GM23248 (cell line): ENCODE measurements around the gene WNT7B. TPM values are rescaled to one million over a fixed set of nuclear protein-coding genes. Genes with fewer than 3 reads are reported as not detected.

Experiments
- DNase-seq: peaks from one replicate; pipeline ENCODE4 v3.0.0-alpha.2; 2015
- H2AFZ ChIP-seq: fragments of 200-600 bp; sonication (generic); 2 replicates; pipeline ENCODE4 v1.6.1; 2016; ENCODE audit warnings: antibody characterized with exemption
- H3F3A ChIP-seq: fragments of 200-600 bp; sonication (generic); 2 replicates; pipeline ENCODE4 v1.6.1; 2016; ENCODE audit warnings: mild to moderate bottlenecking, antibody characterized with exemption, mixed run types; ENCODE audit not compliant: insufficient read depth
- H3K27ac ChIP-seq: fragments of 200-600 bp; sonication (generic); 2 replicates; pipeline ENCODE4 v1.5.1; 2016; ENCODE audit warnings: mild to moderate bottlenecking
- H3K27me3 ChIP-seq: fragments of 200-600 bp; sonication (generic); replicated peaks from 2 replicates; pipeline ENCODE4 v1.6.1; 2016; ENCODE audit warnings: mild to moderate bottlenecking; ENCODE audit not compliant: insufficient read depth
- H3K36me3 ChIP-seq: fragments of 200-600 bp; sonication (generic); 2 replicates; pipeline ENCODE4 v1.6.1; 2016; ENCODE audit warnings: low read depth, mild to moderate bottlenecking
- H3K4me1 ChIP-seq: fragments of 200-600 bp; sonication (generic); 2 replicates; pipeline ENCODE4 v1.6.1; 2016; ENCODE audit warnings: mild to moderate bottlenecking; ENCODE audit not compliant: insufficient read depth
- H3K4me2 ChIP-seq: fragments of 200-600 bp; sonication (generic); one replicate; pipeline ENCODE4 v1.6.1; 2016; ENCODE audit warnings: mild to moderate bottlenecking; ENCODE audit not compliant: unreplicated experiment
- H3K4me3 ChIP-seq: fragments of 200-600 bp; sonication (generic); 2 replicates; pipeline ENCODE4 v1.5.1; 2016; ENCODE audit warnings: mild to moderate bottlenecking
- H3K79me2 ChIP-seq: fragments of 200-600 bp; sonication (generic); 2 replicates; pipeline ENCODE4 v1.6.1; 2016; ENCODE audit warnings: mild to moderate bottlenecking; ENCODE audit not compliant: insufficient read depth
- H3K9ac ChIP-seq: fragments of 200-600 bp; sonication (generic); 2 replicates; pipeline ENCODE4 v1.6.1; 2016; ENCODE audit warnings: mild to moderate bottlenecking
- H3K9me2 ChIP-seq: fragments of 200-600 bp; sonication (generic); 2 replicates; pipeline ENCODE4 v1.6.1; 2016; ENCODE audit warnings: mixed run types, mild to moderate bottlenecking, moderate library complexity; ENCODE audit not compliant: insufficient read depth
- H3K9me3 ChIP-seq: fragments of 200-600 bp; sonication (generic); one replicate; pipeline ENCODE4 v1.6.1; 2017; ENCODE audit warnings: low read depth
- H4K20me1 ChIP-seq: fragments of 200-600 bp; sonication (generic); 2 replicates; pipeline ENCODE4 v1.6.0; 2016; ENCODE audit not compliant: insufficient read depth
- EZH2 ChIP-seq: fragments of 200-600 bp; sonication (generic); IDR thresholded peaks from 2 replicates; pipeline ENCODE4 v1.6.1; 2018; ENCODE audit warnings: antibody characterized with exemption, mild to moderate bottlenecking; ENCODE audit not compliant: insufficient read depth, poor library complexity, severe bottlenecking
- EZH2phosphoT487 ChIP-seq: fragments of 200-600 bp; sonication (generic); IDR thresholded peaks from 2 replicates; pipeline ENCODE4 v1.6.1; 2018; ENCODE audit warnings: antibody characterized with exemption, moderate library complexity, mild to moderate bottlenecking, low read depth; ENCODE audit not compliant: insufficient read depth
- WGBS, 2 experiments: methylation state at CpG; one replicate each; pipeline ENCODE4 v1.1.6; 2015 to 2017; ENCODE audit warnings: low lambda C conversion rate in 2 of 2, low coverage in 1 of 2; ENCODE audit errors: missing lambda C conversion rate in 2 of 2; 5-methylcytosine and 5-hydroxymethylcytosine counted together
- in situ Hi-C: fragments of 300-500 bp; cut with MboI; formaldehyde crosslinking; loops from 2 replicates; pipeline ENCODE4 v1.15.0; 2020
- polyA plus RNA-seq: library from polyadenylated mRNA; unstranded; fragments of >200 nt; fragmentation: Nextera tagmentation; extraction: Ambion mirVana; gene quantifications from 2 replicates; pipeline ENCODE4 v1.2.1, GENCODE V29; 2016
- total RNA-seq: library from RNA; depleted of rRNA; stranded (reverse); fragments of >200 nt; shearing (Covaris generic); gene quantifications from 2 replicates; pipeline ENCODE4 v1.2.3, GENCODE V29; 2014

WNT7B gene
- total and polyA plus RNA-seq, 2 experiments from 2014 or later = not detected

GRCh38 chr22:45911601-45912271, 65.2 kb downstream of the WNT7B start:
- H4K20me1 ChIP-seq = no peaks in the 10 kb centered on the region
- in situ Hi-C loops = no loop called here
- no peak overlapping the region for H2AFZ ChIP-seq
- H3K36me3 ChIP-seq = no peaks in the 10 kb centered on the region
- H3K27me3 ChIP-seq = no peaks in the 10 kb centered on the region
- peak overlapping the region; percentile 9 for H3K4me2 ChIP-seq
- no peaks in the 10 kb centered on the region for H3K79me2 ChIP-seq
- no peaks in the 10 kb centered on the region for H3F3A ChIP-seq
- no peak overlapping the region for H3K4me3 ChIP-seq
- 33 to 35% methylated on average over 27 of the region's 27 CpGs for WGBS, 2 experiments
- no peak overlapping the region for H3K27ac ChIP-seq
- TF ChIP-seq EZH2phosphoT487 (no peak), EZH2 (no peak)
- H3K9me3 ChIP-seq = no peaks in the 10 kb centered on the region
- DNase-seq = peak; percentile 87
- H3K9ac ChIP-seq = no peak overlapping the region
- no peaks in the 10 kb centered on the region for H3K9me2 ChIP-seq
- 0 out of 2 replicates have a peak, but pooled peaks cover 9% of the 10 kb centered on the region for H3K4me1 ChIP-seq

- Histone ChIP-seq H3K9me3 (no peaks in the 10 kb centered on the region), H3K9me2 (no peaks in the 10 kb centered on the region), H3K9ac (no peak overlapping the region), H3F3A (no peaks in the 10 kb centered on the region), H3K27me3 (no peaks in the 10 kb centered on the region), H3K4me3 (no peak overlapping the region), H4K20me1 (no peaks in the 10 kb centered on the region), H3K4me2 (no peak overlapping the region), H2AFZ (no peak overlapping the region), H3K4me1 (0 out of 2 replicates have a peak, but pooled peaks cover 9% of the 10 kb centered on the region), H3K27ac (no peak overlapping the region), H3K36me3 (no peaks in the 10 kb centered on the region), H3K79me2 (no peaks in the 10 kb centered on the region)
- TF ChIP-seq EZH2phosphoT487 = no peak
- no peak for TF ChIP-seq EZH2
- in situ Hi-C loops = no loop called here
- no peak for DNase-seq
- 65 to 70% methylated on average over 14 to 17 of the region's 17 CpGs for WGBS, 2 experiments
These were observed 66.0 kb downstream of the WNT7B start for GRCh38 chr22:45910928-45911467.

- Histone ChIP-seq H3F3A (no peaks in the 10 kb centered on the region), H3K4me1 (0 out of 2 replicates have a peak, but pooled peaks cover 9% of the 10 kb centered on the region), H2AFZ (no peak overlapping the region), H4K20me1 (no peaks in the 10 kb centered on the region), H3K27ac (no peak overlapping the region), H3K9me3 (no peaks in the 10 kb centered on the region), H3K9ac (no peak overlapping the region), H3K36me3 (no peaks in the 10 kb centered on the region), H3K79me2 (no peaks in the 10 kb centered on the region), H3K4me3 (no peak overlapping the region), H3K9me2 (no peaks in the 10 kb centered on the region), H3K27me3 (no peaks in the 10 kb centered on the region), H3K4me2 (no peak overlapping the region)
- in situ Hi-C loops = no loop called here
- DNase-seq = no peak
- WGBS, 2 experiments = 75 to 76% methylated on average over 6 of the region's 6 CpGs
- TF ChIP-seq EZH2phosphoT487 (no peak), EZH2 (no peak)
These were observed 68.0 kb downstream of the WNT7B start for GRCh38 chr22:45908961-45909360.

- Histone ChIP-seq H3K27me3 (no peaks in the 10 kb centered on the region), H3K4me1 (0 out of 2 replicates have a peak, but pooled peaks cover 9% of the 10 kb centered on the region), H3F3A (no peaks in the 10 kb centered on the region), H3K9ac (no peak overlapping the region), H3K36me3 (no peaks in the 10 kb centered on the region), H2AFZ (no peak overlapping the region), H3K4me3 (no peak overlapping the region), H3K9me2 (no peaks in the 10 kb centered on the region), H4K20me1 (no peaks in the 10 kb centered on the region), H3K79me2 (no peaks in the 10 kb centered on the region), H3K9me3 (no peaks in the 10 kb centered on the region), H3K4me2 (no peak overlapping the region), H3K27ac (no peak overlapping the region)
- no peak for DNase-seq
- in situ Hi-C loops = no loop called here
- WGBS, 2 experiments = 89 to 92% methylated on average over 7 to 12 of the region's 12 CpGs
- TF ChIP-seq EZH2 = no peak
- no peak for TF ChIP-seq EZH2phosphoT487
These were observed 69.0 kb downstream of the WNT7B start for GRCh38 chr22:45907996-45908395.
